ENCODE results near the gene GLIS1. TPM values are rescaled to one million over a fixed set of nuclear protein-coding genes. Genes with fewer than 3 reads are reported as not detected.

GLIS1 gene
- total RNA-seq, 1 experiment from 2014 or later = 1.7 TPM

GRCh38 chr1:53558739-53559315 is 180.1 kb downstream of the GLIS1 start:
- Histone ChIP-seq H3K4me2 (ENCODE audit: low read length) (no peak overlapping the region), H3K9me2 (replicated peaks; ENCODE audit: low read length) (no peaks in the 10 kb centered on the region), H3K79me2 (ENCODE audit: low read length) (no peaks in the 10 kb centered on the region), H3K27ac (ENCODE audit: low read length) (no peak overlapping the region), H3K9me3 (ENCODE audit: low read length) (no peaks in the 10 kb centered on the region), H2AFZ (ENCODE audit: low read length) (no peak overlapping the region), H3K9ac (ENCODE audit: low read length) (no peak overlapping the region), H4K20me1 (ENCODE audit: low read length) (no peaks in the 10 kb centered on the region), H3K36me3 (ENCODE audit: low read depth, low read length) (no peaks in the 10 kb centered on the region), H3K27me3 (ENCODE audit: low read length) (no peaks in the 10 kb centered on the region), H3K4me3 (ENCODE audit: low read length) (no peak overlapping the region), H3F3A (ENCODE audit: low read length, unreplicated experiment) (no peaks in the 10 kb centered on the region), H3K4me1 (ENCODE audit: insufficient read depth, low read length) (no peaks in the 10 kb centered on the region)
- POLR2A ChIA-PET (ENCODE audit: unreplicated experiment) = no interaction called here
- BruUV-seq (replicated peaks) = no TSS peak
- DNase-seq (no peak), ATAC-seq (no peak)
- intact Hi-C loops (cut with micrococcal nuclease) = no loop called here
- no peak for TF ChIP-seq EZH2phosphoT487 (IDR thresholded peaks at IDR 0.05; ENCODE audit: borderline replicate concordance, low read length)
- TF ChIP-seq, protein P1, sequence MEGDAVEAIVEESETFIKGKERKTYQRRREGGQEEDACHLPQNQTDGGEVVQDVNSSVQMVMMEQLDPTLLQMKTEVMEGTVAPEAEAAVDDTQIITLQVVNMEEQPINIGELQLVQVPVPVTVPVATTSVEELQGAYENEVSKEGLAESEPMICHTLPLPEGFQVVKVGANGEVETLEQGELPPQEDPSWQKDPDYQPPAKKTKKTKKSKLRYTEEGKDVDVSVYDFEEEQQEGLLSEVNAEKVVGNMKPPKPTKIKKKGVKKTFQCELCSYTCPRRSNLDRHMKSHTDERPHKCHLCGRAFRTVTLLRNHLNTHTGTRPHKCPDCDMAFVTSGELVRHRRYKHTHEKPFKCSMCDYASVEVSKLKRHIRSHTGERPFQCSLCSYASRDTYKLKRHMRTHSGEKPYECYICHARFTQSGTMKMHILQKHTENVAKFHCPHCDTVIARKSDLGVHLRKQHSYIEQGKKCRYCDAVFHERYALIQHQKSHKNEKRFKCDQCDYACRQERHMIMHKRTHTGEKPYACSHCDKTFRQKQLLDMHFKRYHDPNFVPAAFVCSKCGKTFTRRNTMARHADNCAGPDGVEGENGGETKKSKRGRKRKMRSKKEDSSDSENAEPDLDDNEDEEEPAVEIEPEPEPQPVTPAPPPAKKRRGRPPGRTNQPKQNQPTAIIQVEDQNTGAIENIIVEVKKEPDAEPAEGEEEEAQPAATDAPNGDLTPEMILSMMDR (conservative IDR thresholded peaks at IDR 0.05; ENCODE audit: low read depth, low read length) = no peak
- TF ChIP-seq EZH2 (IDR thresholded peaks at IDR 0.05; ENCODE audit: low read length, unreplicated experiment) = no peak
- CTCF ChIA-PET = no interaction called here

DNA sequence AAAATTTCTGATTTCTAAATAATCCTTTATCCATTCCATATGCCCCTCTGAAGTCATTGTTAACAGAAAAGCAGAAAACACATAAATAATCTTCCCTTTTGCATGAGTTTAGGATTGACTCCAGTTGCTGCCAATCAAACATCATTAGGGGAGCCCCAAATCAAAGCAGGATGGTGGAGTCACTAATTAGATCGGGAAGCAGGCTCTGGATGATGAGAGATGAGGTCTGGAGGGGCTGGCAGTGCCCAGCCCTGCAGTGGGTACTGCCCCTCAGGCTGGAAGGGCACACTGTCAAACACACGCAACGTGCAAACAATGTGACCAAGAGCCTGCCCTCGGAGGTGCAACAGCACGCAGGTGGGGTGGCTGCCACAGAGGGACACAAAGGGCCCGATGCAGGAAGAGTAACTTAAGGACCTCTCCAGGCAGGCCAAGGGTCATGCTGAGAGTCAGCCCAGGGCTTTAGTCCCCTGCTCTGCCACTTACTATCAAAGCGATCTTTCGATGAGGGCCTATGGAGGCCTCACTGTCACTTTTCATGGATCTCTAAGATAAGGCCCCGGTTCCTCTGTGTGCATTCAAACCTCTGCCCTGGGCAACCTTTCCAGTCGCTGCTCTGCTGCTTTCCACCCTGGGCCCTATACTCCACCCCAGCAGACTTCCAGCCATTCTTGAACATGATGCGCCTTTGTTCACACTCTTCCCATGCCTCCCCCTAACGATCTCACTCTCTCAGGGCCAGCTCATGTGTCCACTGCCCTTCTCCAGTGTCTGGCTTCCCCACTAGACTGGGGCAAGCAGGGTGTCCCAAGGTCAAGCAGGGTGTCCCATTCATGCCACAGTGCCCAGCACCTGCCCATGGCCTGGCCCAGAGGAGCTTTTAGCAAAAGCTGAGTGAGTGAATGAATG is 180.9 kb downstream of the GLIS1 start:
- ChIA-PET CTCF (no interaction called here), POLR2A (ENCODE audit: unreplicated experiment) (no interaction called here)
- Histone ChIP-seq H3K27me3 (ENCODE audit: low read length) (no peaks in the 10 kb centered on the region), H3F3A (ENCODE audit: low read length, unreplicated experiment) (no peaks in the 10 kb centered on the region), H3K79me2 (ENCODE audit: low read length) (no peaks in the 10 kb centered on the region), H3K27ac (ENCODE audit: low read length) (no peak overlapping the region), H2AFZ (ENCODE audit: low read length) (no peak overlapping the region), H3K9ac (ENCODE audit: low read length) (no peak overlapping the region), H3K9me3 (ENCODE audit: low read length) (no peaks in the 10 kb centered on the region), H3K4me3 (ENCODE audit: low read length) (no peak overlapping the region), H3K36me3 (ENCODE audit: low read depth, low read length) (no peaks in the 10 kb centered on the region), H3K9me2 (replicated peaks; ENCODE audit: low read length) (no peaks in the 10 kb centered on the region), H4K20me1 (ENCODE audit: low read length) (no peaks in the 10 kb centered on the region), H3K4me1 (ENCODE audit: insufficient read depth, low read length) (no peaks in the 10 kb centered on the region), H3K4me2 (ENCODE audit: low read length) (no peak overlapping the region)
- intact Hi-C loops (cut with micrococcal nuclease) = no loop called here
- TF ChIP-seq EZH2phosphoT487 (IDR thresholded peaks at IDR 0.05; ENCODE audit: borderline replicate concordance, low read length) = no peak
- no peak for TF ChIP-seq EZH2 (IDR thresholded peaks at IDR 0.05; ENCODE audit: low read length, unreplicated experiment)
- TF ChIP-seq, protein P1 (conservative IDR thresholded peaks at IDR 0.05; ENCODE audit: low read depth, low read length) = no peak
- ATAC-seq (no peak), DNase-seq (no peak)
- BruUV-seq (replicated peaks) = no TSS peak

- Histone ChIP-seq H3K36me3 (ENCODE audit: low read depth, low read length) (no peaks in the 10 kb centered on the region), H3K4me3 (ENCODE audit: low read length) (no peak overlapping the region), H4K20me1 (ENCODE audit: low read length) (no peaks in the 10 kb centered on the region), H3K4me2 (ENCODE audit: low read length) (no peak overlapping the region), H3K9ac (ENCODE audit: low read length) (no peak overlapping the region), H3K9me3 (ENCODE audit: low read length) (no peaks in the 10 kb centered on the region), H3F3A (ENCODE audit: low read length, unreplicated experiment) (no peaks in the 10 kb centered on the region), H3K27me3 (ENCODE audit: low read length) (no peaks in the 10 kb centered on the region), H3K9me2 (replicated peaks; ENCODE audit: low read length) (no peaks in the 10 kb centered on the region), H2AFZ (ENCODE audit: low read length) (no peak overlapping the region), H3K27ac (ENCODE audit: low read length) (no peak overlapping the region), H3K79me2 (ENCODE audit: low read length) (no peaks in the 10 kb centered on the region), H3K4me1 (ENCODE audit: insufficient read depth, low read length) (no peaks in the 10 kb centered on the region)
- TF ChIP-seq EZH2 (IDR thresholded peaks at IDR 0.05; ENCODE audit: low read length, unreplicated experiment) (no peak), EZH2phosphoT487 (IDR thresholded peaks at IDR 0.05; ENCODE audit: borderline replicate concordance, low read length) (no peak)
- TF ChIP-seq, protein P1 (conservative IDR thresholded peaks at IDR 0.05; ENCODE audit: low read depth, low read length) = no peak
- no peak for DNase-seq
- ATAC-seq = no peak
- intact Hi-C loops (cut with micrococcal nuclease) = no loop called here
- no TSS peak for BruUV-seq (replicated peaks)
- ChIA-PET CTCF (no interaction called here), POLR2A (ENCODE audit: unreplicated experiment) (no interaction called here)
These were observed 181.6 kb downstream of the GLIS1 start for GRCh38 chr1:53557369-53557768.
